ENCODE data around the gene IFT20.

The IFT20 gene

GRCh38 chr17:28335201-28335958 lies at the start of gene IFT20, which contains the start of gene TNFAIP1:
Gene IFT20, minus strand, starts transcription at chr17:28335472. Its CDS starts 3,487 bp downstream, at chr17:28331985.
Gene TNFAIP1, plus strand, starts transcription at chr17:28335761. Its CDS starts 3,761 bp downstream, at chr17:28339522.
- DNase-seq, result peak; percentile 89

- DNase-seq, result no peak
Observed at GRCh38 chr17:28385037-28385400, 49.7 kb upstream of the IFT20 start.

- DNase-seq, result peak; percentile 65
Observed at GRCh38 chr17:28384281-28385036, 49.2 kb upstream of the IFT20 start.

- no peak for DNase-seq
Observed at GRCh38 chr17:28381141-28381825, 46.0 kb upstream of the IFT20 start.

GRCh38 chr17:28379814-28380801 lies 44.8 kb upstream of the IFT20 start:
- no peak for DNase-seq

GRCh38 chr17:28372945-28373274 lies 37.6 kb upstream of the IFT20 start:
- DNase-seq, result no peak

- DNase-seq, result no peak
Observed at GRCh38 chr17:28372203-28372944, 37.1 kb upstream of the IFT20 start.

- peak; percentile 89 for DNase-seq
Observed at GRCh38 chr17:28371245-28372202, 36.3 kb upstream of the IFT20 start, which contains the start of gene SARM1. Gene SARM1, plus strand, starts transcription at chr17:28371694. Its CDS starts 339 bp downstream, at chr17:28372033.

- DNase-seq, result no peak
Observed at GRCh38 chr17:28370744-28371103, 35.5 kb upstream of the IFT20 start.

GRCh38 chr17:28370035-28370743 lies 34.9 kb upstream of the IFT20 start, which contains the start of gene VTN:
Gene VTN, minus strand, starts transcription at chr17:28370307. Its CDS starts 104 bp downstream, at chr17:28370203.
- no peak for DNase-seq

- DNase-seq, result no peak
Observed at GRCh38 chr17:28369684-28370034, 34.4 kb upstream of the IFT20 start.

- no peak for DNase-seq
Observed at GRCh38 chr17:28368915-28369683, 33.8 kb upstream of the IFT20 start.

GRCh38 chr17:28368306-28368831 lies 33.1 kb upstream of the IFT20 start:
- DNase-seq, result no peak

GRCh38 chr17:28367641-28368305 lies 32.5 kb upstream of the IFT20 start:
- DNase-seq, result no peak

- no peak for DNase-seq
Observed at GRCh38 chr17:28366605-28367004, 31.3 kb upstream of the IFT20 start.

GRCh38 chr17:28365487-28365886 lies 30.2 kb upstream of the IFT20 start:
- DNase-seq, result no peak

- no peak for DNase-seq
Observed at GRCh38 chr17:28364665-28365363, 29.5 kb upstream of the IFT20 start, which contains the start of gene SEBOX. Gene SEBOX, minus strand, starts transcription at chr17:28365199. Its CDS starts 48 bp downstream, at chr17:28365151.
